Keratinocyte (primary cell): ENCODE results near the gene MOAP1.

Experiments used
- CTCF ChIP-seq, 3 experiments: IDR thresholded peaks in 1 of 3; conservative IDR thresholded peaks in 1 of 3; optimal IDR thresholded peaks in 1 of 3; 2 replicates in 2 of 3; 3 replicates in 1 of 3; pipeline versions ENCODE3 to v1.5.1; 2011; ENCODE audit warnings: low read length in 3 of 3, mild to moderate bottlenecking in 3 of 3, moderate library complexity in 2 of 3, control low read depth in 1 of 3, inconsistent platforms in 1 of 3; ENCODE audit not compliant: insufficient read depth in 2 of 3; ENCODE audit errors: extremely low read depth in 1 of 3
- EZH2 ChIP-seq: IDR thresholded peaks from one replicate; pipeline ENCODE4 v1.6.1; 2012; ENCODE audit warnings: inconsistent platforms, mild to moderate bottlenecking, low read length, moderate library complexity

- no peak for TF ChIP-seq CTCF (optimal IDR thresholded peaks at IDR 0.05 in 1 of 3, IDR thresholded peaks at IDR 0.05 in 1 of 3, conservative IDR thresholded peaks at IDR 0.05 in 1 of 3; ENCODE audit: extremely low read depth in 1 of 3, insufficient read depth in 2 of 3, low read length in 3 of 3)
- no peak for TF ChIP-seq EZH2
Observed at GRCh38 chr14:93150227-93151208, 34.2 kb downstream of the MOAP1 start.
